HG02763 (cell line): ENCODE measurements around the gene FRMD6.

Experiments used
- ATAC-seq: cut with Tn5 transposase; IDR thresholded peaks from one replicate; pipeline ENCODE4 v1.9.1; 2021; ENCODE audit warnings: mild to moderate bottlenecking, moderate library complexity; ENCODE audit not compliant: unreplicated experiment

Gene FRMD6

DNA sequence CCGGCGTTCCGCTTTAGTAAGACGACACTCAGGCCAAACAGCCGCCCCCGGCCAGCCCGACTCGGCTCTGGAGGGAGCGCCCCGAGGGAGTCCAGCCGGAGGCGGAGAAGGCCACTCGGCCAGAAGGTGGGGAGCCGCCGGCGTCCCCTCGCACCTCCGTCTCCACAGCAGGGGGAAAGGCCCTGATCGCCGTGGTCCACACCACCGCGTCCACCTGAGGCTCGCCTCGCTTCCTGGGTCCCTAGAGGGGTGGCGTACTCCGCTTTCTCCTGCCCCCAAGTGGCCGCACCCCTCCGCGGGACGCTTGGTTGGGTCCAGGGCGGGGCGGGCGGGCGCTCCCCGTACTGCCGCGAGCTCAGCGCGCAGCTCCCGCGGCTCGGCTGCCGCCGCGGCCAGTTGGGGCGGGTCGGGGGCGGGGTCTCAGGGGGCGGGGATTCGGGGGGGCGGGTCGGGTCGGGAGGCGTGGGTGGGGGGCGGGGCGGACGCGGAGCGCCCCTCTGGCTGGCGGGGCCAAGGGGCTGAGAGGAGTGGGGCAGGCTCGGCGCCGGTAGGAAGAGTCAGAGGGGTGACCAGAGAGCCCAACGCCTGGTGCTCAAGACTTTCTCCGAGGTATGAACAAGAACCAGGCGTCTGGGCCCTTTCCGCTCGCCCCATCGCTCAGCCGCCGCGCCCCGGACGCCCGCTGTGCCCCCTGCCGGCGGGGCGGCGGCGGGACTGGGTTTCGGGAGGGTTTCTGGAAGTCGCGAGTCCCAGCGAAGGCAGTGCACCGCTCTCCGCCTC is at the start of gene FRMD6:
Gene FRMD6, plus strand, starts transcription at position 523 of the 780 bp plus-strand sequence. CDS start 37,927 bp downstream, outside the sequence.
- ATAC-seq: peak; percentile 67

DNA sequence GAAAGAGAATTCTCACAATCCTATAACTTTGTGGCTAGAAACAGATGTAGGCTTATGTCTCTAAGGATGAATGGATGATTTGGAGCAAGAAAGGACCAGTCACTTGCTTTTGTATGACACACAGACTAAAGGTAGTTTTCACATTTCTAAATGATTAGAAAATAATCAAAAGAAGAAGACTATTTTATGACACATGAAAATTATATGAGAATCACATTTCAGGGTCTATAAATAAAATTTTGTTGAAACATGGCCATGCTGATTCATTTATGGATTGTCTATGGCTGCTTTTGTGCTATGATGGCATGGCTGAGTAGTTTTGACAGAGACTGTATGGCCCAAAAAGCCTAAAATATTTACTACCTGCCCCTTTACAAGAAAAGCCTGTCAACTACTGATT is 49.4 kb upstream of the FRMD6 start:
- no peak for ATAC-seq

DNA sequence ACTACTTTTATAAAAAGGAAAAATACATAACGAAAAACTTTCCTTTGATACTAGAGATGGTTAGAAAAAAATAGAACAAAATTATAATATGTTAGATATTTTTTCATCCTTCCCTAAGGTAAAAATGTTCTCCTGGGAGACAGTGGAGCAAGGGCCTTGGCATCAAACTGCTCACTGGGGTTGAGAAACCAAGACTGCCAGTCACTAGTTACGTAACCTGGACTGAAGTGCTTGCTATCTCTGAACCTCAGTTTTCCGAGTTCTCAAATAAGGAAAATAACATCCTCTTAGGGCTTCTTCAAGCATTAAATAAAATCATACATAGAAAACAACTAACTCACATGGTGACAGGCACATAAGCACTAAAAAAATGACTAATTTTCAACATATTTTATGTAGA is 48.2 kb upstream of the FRMD6 start:
- no peak for ATAC-seq

GRCh38 chr14:51604073-51604472 is 47.6 kb upstream of the FRMD6 start:
- ATAC-seq: no peak

GRCh38 chr14:51605575-51605974 is 46.1 kb upstream of the FRMD6 start:
- ATAC-seq: no peak

GRCh38 chr14:51607711-51608110 is 44.0 kb upstream of the FRMD6 start:
- ATAC-seq: no peak

DNA sequence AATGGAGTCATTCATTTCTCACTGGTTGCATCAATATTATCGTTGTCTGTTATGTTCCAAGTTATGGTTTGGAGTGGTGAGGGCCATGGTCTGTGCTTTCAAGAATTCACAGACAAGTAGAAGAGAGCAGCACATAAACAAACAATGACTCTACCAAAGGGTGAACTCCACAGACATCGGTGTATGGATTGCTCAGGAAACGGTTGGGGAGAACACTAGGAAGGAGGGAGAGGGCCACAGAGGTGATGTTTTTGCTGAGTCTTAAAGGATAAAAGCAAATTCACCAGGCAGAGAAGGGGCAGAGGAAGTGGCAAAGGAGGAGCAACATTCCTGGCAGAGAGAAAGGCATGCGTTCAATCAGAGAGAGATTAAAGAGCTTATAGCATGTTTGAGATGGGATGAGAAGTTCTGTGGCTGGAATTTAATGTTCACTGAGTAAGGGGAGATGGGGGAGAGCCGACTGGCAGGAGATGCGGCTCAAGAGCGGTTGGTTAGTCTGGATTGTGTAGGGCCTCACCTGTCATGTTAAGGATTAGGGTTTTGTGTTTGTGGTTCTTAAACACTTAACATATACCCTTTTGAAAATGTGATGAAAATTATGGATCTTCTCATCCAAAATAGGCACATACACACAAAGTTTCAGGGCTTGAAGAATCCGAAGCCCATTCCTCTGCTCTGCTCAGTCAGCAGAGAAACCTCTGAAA is 42.3 kb upstream of the FRMD6 start:
- ATAC-seq: no peak

DNA sequence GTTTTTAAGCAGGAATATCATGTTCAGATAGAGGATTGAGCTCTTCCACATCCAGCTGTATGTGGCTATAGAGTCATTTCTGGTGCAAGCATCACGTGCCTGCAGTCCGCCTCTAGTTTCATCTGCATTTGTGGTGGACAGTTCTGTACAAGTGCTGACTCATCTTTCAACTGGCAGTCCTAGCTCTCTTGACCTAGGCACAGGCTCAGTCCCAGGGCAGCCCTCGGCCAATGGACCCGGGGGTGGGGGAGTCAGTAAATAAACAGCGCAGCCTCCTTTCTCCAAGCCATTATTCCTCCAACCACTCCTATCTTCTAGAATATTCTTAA is 41.8 kb upstream of the FRMD6 start:
- ATAC-seq: no peak

DNA sequence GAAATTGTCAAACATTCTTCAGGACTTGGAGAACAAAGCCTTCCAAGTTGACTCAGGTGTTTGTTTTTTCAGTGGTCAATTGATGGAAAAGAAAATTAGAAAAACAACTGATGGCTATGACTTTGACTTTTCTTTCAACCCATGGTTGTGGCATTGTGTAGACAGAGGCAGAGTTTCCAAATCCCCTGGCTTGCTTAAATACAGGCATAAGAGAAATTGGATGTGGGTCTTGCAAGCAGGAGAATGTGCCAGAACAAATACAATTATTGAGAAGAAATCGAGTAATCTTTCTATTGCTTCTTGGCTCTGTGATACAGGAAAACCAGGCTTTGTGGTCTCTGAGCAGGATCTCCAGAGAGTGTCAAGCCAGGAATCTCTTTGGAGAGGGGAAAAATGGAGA is 40.9 kb upstream of the FRMD6 start:
- ATAC-seq: no peak

- no peak for ATAC-seq
These were observed 39.3 kb upstream of the FRMD6 start for GRCh38 chr14:51612449-51612848.

DNA sequence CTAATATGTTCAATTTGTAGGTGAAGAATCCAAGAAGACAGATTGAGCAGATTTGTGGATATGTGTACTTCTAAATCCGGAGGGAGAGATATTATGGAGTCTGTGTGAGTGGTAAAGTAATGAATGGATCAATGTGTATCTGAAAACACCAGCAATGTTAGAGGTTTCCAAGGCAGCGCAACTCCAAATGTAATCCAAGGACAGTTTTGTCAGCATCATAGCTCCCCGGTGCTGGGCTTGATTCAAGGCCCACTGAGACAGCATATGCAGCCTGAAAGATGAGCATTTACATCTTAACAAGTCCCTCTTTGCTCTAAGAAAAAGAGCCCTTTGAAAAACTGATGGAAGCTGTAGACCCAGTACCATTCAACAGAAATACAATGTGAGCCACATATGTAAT is 38.3 kb upstream of the FRMD6 start:
- no peak for ATAC-seq

DNA sequence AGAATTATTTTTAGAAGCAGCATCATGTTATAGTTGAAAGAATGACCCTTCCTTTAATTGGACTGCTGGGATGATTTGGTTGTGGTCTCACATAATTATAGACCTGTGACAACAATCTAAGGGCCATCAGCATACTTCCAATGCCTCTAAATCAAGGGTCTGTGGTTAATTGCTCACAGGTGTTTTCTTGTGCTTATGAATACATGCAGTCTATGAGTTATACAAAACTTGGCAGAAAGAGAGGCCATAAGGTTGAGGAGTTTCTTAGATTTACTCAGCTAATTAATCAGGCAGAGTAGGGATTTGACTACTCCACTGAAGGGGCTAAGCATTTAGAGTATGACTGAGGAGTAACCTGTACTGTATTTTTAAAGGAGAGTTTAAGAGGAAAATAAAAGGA is 37.0 kb upstream of the FRMD6 start:
- ATAC-seq: no peak

DNA sequence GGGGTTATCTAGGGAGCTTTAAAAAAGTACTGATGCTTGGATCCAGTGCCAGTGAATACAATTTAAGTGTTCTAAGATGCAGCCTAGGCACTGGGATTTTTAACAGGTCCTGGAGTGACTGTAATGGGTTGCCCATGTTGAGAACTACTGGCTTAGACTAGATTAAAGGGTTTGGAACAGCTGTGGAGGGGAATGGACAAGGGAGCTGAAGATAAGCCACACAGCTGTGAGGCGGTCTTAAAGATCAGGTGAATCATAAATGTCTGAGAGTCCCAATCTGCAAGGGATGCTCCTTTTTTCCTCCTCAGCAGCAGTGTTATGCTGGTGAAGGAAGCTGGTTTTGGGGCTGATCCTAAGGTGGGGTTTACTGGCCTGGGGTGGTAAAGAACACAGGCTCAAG is 35.5 kb upstream of the FRMD6 start:
- ATAC-seq: no peak

DNA sequence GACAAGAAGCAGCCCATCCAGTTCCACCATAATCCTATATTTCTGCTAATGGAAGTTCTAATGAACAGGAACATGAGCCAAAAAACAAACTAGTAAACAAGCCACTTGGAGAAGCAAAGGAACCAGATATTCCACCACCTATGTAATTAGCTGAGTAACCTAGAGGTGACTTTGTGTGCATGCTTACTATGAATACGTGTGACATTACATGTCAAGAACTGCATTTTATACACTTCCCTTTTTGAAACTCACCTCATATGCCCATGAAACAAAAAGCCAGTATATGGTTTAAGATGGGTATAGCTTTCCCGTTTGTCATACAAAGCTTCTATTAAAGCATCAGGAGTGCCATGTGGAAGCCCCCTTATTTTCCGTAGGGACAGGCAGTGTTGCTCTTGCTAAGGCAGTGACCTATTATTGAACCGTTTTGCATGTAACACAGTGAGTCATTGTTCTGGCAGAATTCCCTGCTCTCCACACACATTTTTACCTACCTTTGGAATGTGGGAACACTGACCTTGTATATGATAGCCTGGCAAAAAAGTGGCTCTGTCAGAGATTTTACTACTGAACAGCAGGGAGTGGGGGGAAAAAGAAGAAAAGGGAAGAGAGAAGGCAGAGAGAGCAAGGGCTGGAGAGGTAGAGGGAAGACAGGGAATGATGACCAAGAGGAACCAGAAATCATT is 34.8 kb upstream of the FRMD6 start:
- ATAC-seq: no peak

DNA sequence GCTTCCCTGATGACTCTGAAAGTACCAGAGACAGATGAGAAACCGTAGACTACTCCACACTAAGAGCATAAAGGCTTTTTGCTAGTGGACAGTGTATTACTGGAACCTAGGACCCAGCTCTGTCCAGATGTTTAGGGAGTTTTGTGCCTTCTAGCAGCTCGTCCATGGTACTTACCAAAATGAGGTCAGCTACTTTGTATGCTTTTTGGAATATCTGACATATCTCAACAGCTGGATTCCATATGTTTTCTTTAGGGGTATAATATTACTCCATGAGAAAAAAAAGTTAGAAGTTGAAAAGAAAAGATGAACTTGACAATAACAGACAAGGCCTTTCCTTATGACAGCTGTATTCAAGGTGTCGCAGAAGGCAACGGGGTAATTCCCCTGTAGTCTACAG is 32.1 kb upstream of the FRMD6 start:
- no peak for ATAC-seq

- no peak for ATAC-seq
These were observed 31.7 kb upstream of the FRMD6 start for GRCh38 chr14:51620056-51620455.

- peak; percentile 57 for ATAC-seq
These were observed 30.1 kb upstream of the FRMD6 start for GRCh38 chr14:51621654-51622053.

DNA sequence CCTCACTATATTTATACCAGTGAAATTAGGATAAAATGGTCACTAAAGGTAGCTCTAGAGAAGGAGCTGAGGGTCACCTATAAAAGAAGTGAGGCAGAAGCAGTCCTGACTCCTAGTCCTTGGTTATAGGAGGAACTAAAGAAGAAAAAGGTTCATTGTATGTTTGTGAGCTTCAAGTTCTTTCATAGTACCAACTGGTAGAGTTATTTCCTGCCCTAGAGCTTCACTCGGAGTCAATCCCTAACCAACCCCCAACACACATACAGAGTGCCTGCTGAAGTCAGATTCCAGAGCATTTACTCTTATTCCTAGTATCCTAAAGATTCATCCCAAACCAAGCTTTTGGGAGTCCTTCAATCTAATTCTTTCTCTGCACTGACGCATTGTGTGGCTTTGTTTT is 29.3 kb upstream of the FRMD6 start:
- no peak for ATAC-seq

DNA sequence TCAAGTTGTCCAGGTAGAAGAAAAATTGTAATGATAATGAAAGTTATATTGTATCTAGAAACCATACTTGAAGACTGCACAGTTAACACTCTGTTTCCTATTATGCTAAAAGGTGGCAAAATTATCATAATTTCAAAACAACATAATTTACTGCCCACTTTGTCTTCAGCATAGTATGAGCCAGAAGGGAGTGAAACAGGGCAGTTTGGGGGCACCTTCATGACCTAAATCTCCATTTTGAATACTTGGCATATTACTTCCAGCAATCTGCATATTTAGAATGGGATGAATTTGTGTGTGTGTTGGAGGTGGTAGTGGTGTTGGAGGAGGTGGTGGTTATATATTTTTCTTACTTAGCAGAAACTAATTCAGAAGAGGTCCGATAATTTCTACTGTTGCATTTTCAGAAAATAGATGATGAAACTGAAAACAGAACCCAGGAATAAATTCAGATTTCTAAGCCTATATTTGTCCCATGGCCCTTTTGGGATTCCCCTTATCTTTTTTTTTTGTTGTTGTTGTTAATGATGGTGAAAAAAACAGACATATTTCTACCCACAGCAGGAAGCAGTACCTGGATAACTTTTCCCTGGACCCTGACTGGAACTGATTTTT is 26.6 kb upstream of the FRMD6 start:
- no peak for ATAC-seq

DNA sequence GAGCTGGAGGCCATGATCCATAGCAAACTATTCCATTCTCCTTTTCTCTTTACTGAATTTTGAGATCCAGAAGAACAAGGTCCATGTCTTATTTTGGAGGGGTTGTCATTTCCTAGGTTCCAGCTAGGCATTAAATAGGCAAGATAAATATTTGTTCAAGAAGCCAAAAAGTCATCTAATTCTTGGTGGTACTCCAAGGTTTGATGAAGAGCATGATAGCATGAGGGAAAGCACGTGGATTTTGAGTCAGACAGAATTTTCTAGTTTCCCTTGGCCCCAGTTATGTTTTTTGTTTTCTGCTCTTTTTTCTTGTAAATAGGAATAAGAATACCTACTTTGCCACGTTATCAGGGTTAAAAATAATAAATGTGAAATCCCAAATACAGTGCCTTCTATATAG is 25.5 kb upstream of the FRMD6 start:
- no peak for ATAC-seq

DNA sequence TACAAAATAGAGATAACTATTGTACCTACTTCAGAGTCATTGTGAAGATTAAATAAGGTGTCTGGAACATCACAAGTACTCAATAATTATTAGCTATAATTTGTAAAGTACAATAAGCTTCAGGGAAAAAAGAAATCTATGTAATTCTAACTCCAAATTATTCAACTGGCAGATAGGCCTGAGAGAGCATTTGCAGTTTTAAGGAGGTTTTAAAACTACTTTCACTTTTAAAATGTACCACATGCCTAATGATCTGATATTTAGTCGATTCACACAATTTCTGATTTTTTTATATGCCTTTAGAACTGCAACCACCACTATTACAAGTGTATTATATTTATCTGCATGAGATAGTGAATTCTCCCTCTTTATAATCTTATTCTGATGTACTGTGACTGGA is 24.9 kb upstream of the FRMD6 start:
- ATAC-seq: no peak

GRCh38 chr14:51627313-51627712 is 24.4 kb upstream of the FRMD6 start:
- ATAC-seq: no peak
